H9 (cell line): Measurements from ENCODE around the gene DBN1. TPM values are rescaled to one million over a fixed set of nuclear protein-coding genes. Genes with fewer than 3 reads are reported as not detected.

ENCODE experiments used
- DNase-seq: peaks from one replicate; pipeline ENCODE4 v3.0.0-alpha.2; 2017
- H2AFZ ChIP-seq: one replicate; pipeline ENCODE4 v1.6.1; 2013; ENCODE audit warnings: mild to moderate bottlenecking, low read length, control low read depth, moderate library complexity
- H2AK5ac ChIP-seq: 2 replicates; pipeline ENCODE4 v1.6.1; 2013; ENCODE audit warnings: low read length, control low read depth, mixed read lengths; ENCODE audit not compliant: insufficient read length
- H2BK120ac ChIP-seq: one replicate; pipeline ENCODE4 v1.6.1; 2013; ENCODE audit warnings: low read depth, mild to moderate bottlenecking, low read length, control low read depth, inconsistent platforms; ENCODE audit not compliant: poor library complexity, severe bottlenecking
- H2BK12ac ChIP-seq: 2 replicates; pipeline ENCODE4 v1.6.1; 2013; ENCODE audit warnings: low read length, control low read depth, mixed read lengths, low read depth; ENCODE audit not compliant: insufficient read length
- H2BK15ac ChIP-seq: 2 replicates; pipeline ENCODE4 v1.6.1; 2013; ENCODE audit warnings: low read depth, low read length, control low read depth
- H2BK20ac ChIP-seq: one replicate; pipeline ENCODE4 v1.6.1; 2013; ENCODE audit warnings: low read depth, mild to moderate bottlenecking, low read length, control low read depth, inconsistent platforms; ENCODE audit not compliant: poor library complexity, severe bottlenecking
- H2BK5ac ChIP-seq: 2 replicates; pipeline ENCODE4 v1.6.1; 2013; ENCODE audit warnings: low read length, control low read depth, mixed read lengths; ENCODE audit not compliant: insufficient read length
- H3K14ac ChIP-seq: 2 replicates; pipeline ENCODE4 v1.6.1; 2013; ENCODE audit warnings: low read length, control low read depth; ENCODE audit not compliant: insufficient read depth
- H3K18ac ChIP-seq: 2 replicates; pipeline ENCODE4 v1.6.1; 2013; ENCODE audit warnings: low read depth, mild to moderate bottlenecking, mixed read lengths, low read length, control low read depth; ENCODE audit not compliant: insufficient read length
- H3K23ac ChIP-seq: 2 replicates; pipeline ENCODE4 v1.6.1; 2013; ENCODE audit warnings: low read length, control low read depth, mixed read lengths, low read depth; ENCODE audit not compliant: insufficient read length
- H3K23me2 ChIP-seq: 2 replicates; pipeline ENCODE4 v1.6.1; 2013; ENCODE audit warnings: low read depth, mild to moderate bottlenecking, mixed read lengths, low read length, control low read depth; ENCODE audit not compliant: insufficient read length, poor library complexity, severe bottlenecking
- H3K27ac ChIP-seq: 2 replicates; pipeline ENCODE4 v1.5.1; 2013; ENCODE audit warnings: low read length, control low read depth, mixed read lengths, low read depth; ENCODE audit not compliant: insufficient read length
- H3K27me3 ChIP-seq: 2 replicates; pipeline ENCODE4 v1.6.1; 2013; ENCODE audit warnings: low read length, control low read depth, inconsistent platforms; ENCODE audit not compliant: insufficient read depth
- H3K4ac ChIP-seq: 2 replicates; pipeline ENCODE4 v1.6.1; 2013; ENCODE audit warnings: low read depth, mild to moderate bottlenecking, control low read depth, inconsistent platforms, low read length, moderate library complexity
- H3K4me1 ChIP-seq: 2 replicates; pipeline ENCODE4 v1.6.1; 2013; ENCODE audit warnings: low read length, control low read depth, inconsistent platforms; ENCODE audit not compliant: insufficient read depth
- H3K4me2 ChIP-seq: 2 replicates; pipeline ENCODE4 v1.6.1; 2013; ENCODE audit warnings: low read length, control low read depth, mixed read lengths; ENCODE audit not compliant: insufficient read length, insufficient read depth
- H3K56ac ChIP-seq: 2 replicates; pipeline ENCODE4 v1.6.1; 2013; ENCODE audit warnings: low read depth, mild to moderate bottlenecking, mixed read lengths, low read length, control low read depth; ENCODE audit not compliant: insufficient read length
- H3K79me1 ChIP-seq: 2 replicates; pipeline ENCODE4 v1.6.1; 2013; ENCODE audit warnings: low read depth, mild to moderate bottlenecking, moderate library complexity, low read length, control low read depth, inconsistent platforms; ENCODE audit not compliant: insufficient read depth, poor library complexity, severe bottlenecking
- H3K79me2 ChIP-seq: 2 replicates; pipeline ENCODE4 v1.6.1; 2013; ENCODE audit warnings: low read length, control low read depth, inconsistent platforms; ENCODE audit not compliant: insufficient read depth
- H3K9ac ChIP-seq: 2 replicates; pipeline ENCODE4 v1.6.1; 2013; ENCODE audit warnings: low read length, control low read depth, mixed read lengths; ENCODE audit not compliant: insufficient read length; ENCODE audit errors: extremely low read depth
- H3K9me3 ChIP-seq: one replicate; pipeline ENCODE4 v1.6.1; 2013; ENCODE audit warnings: low read depth, low read length, inconsistent platforms; ENCODE audit not compliant: control insufficient read depth
- H3T11ph ChIP-seq: one replicate; pipeline ENCODE4 v1.6.1; 2013; ENCODE audit warnings: mild to moderate bottlenecking, low read length, control low read depth, inconsistent platforms
- H4K20me1 ChIP-seq: one replicate; pipeline ENCODE4 v1.6.1; 2013; ENCODE audit not compliant: control insufficient read depth, insufficient read length, insufficient read depth
- H4K5ac ChIP-seq: 2 replicates; pipeline ENCODE4 v1.6.1; 2013; ENCODE audit warnings: low read depth, mild to moderate bottlenecking, mixed read lengths, low read length, control low read depth; ENCODE audit not compliant: insufficient read length
- H4K8ac ChIP-seq: replicated peaks from 2 replicates; pipeline ENCODE4 v1.6.1; 2013; ENCODE audit warnings: low read length, control low read depth, mixed read lengths, low read depth; ENCODE audit not compliant: insufficient read length
- H4K91ac ChIP-seq: 2 replicates; pipeline ENCODE4 v1.6.1; 2013; ENCODE audit warnings: low read depth, mild to moderate bottlenecking, moderate library complexity, mixed read lengths, low read length, control low read depth; ENCODE audit not compliant: insufficient read length
- H3K27ac Mint-ChIP-seq, 3 experiments: 2 replicates in 2 of 3; 3 replicates in 1 of 3; pipeline ENCODE4 v1.8.0; 2020 to 2021; ENCODE audit warnings: mixed read lengths in 3 of 3, mild to moderate bottlenecking in 1 of 3, moderate library complexity in 1 of 3
- H3K27me3 Mint-ChIP-seq: 2 replicates; pipeline ENCODE4 v1.8.0; 2021; ENCODE audit warnings: low read depth, mild to moderate bottlenecking, moderate library complexity, mixed read lengths
- H3K36me3 Mint-ChIP-seq, 3 experiments: 2 replicates in 2 of 3; 3 replicates in 1 of 3; pipeline ENCODE4 v1.8.0; 2020 to 2021; ENCODE audit warnings: low read depth in 3 of 3, mixed read lengths in 3 of 3; ENCODE audit not compliant: insufficient read depth in 1 of 3
- H3K4me1 Mint-ChIP-seq, 2 experiments: 2 replicates each; pipeline ENCODE4 v1.8.0; 2020; ENCODE audit warnings: mixed read lengths in 2 of 2
- H3K4me3 Mint-ChIP-seq, 2 experiments: 2 replicates in 1 of 2; 3 replicates in 1 of 2; pipeline ENCODE4 v1.8.0; 2020 to 2021; ENCODE audit warnings: mild to moderate bottlenecking in 2 of 2, mixed read lengths in 2 of 2, moderate library complexity in 1 of 2
- H3K9me3 Mint-ChIP-seq, 2 experiments: 2 replicates in 1 of 2; 3 replicates in 1 of 2; pipeline ENCODE4 v1.8.0; 2020; ENCODE audit warnings: mild to moderate bottlenecking in 2 of 2, mixed read lengths in 2 of 2, moderate library complexity in 1 of 2
- WGBS: extraction: QIAGEN DNeasy Blood & Tissue Kit; methylation state at CpG from one replicate; pipeline ENCODE4 v1.1.7; 2013; ENCODE audit warnings: missing lambda C conversion rate, low lambda C conversion rate, mixed read lengths; ENCODE audit not compliant: insufficient read length; ENCODE audit errors: extremely low coverage; 5-methylcytosine and 5-hydroxymethylcytosine counted together
- total RNA-seq: library from RNA; stranded (reverse); gene quantifications from 2 replicates; pipeline ENCODE4 v1.2.1, GENCODE V29; 2021
- TF ChIP-seq, protein P1 (sequence below): fragments of 200-600 bp; sonication (generic); conservative IDR thresholded peaks from 3 replicates; pipeline ENCODE4 v1.8.0; 2021; ENCODE audit warnings: antibody characterized with exemption, mild to moderate bottlenecking

The DBN1 gene
- total RNA-seq, 1 experiment from 2014 or later: 340 TPM

DNA sequence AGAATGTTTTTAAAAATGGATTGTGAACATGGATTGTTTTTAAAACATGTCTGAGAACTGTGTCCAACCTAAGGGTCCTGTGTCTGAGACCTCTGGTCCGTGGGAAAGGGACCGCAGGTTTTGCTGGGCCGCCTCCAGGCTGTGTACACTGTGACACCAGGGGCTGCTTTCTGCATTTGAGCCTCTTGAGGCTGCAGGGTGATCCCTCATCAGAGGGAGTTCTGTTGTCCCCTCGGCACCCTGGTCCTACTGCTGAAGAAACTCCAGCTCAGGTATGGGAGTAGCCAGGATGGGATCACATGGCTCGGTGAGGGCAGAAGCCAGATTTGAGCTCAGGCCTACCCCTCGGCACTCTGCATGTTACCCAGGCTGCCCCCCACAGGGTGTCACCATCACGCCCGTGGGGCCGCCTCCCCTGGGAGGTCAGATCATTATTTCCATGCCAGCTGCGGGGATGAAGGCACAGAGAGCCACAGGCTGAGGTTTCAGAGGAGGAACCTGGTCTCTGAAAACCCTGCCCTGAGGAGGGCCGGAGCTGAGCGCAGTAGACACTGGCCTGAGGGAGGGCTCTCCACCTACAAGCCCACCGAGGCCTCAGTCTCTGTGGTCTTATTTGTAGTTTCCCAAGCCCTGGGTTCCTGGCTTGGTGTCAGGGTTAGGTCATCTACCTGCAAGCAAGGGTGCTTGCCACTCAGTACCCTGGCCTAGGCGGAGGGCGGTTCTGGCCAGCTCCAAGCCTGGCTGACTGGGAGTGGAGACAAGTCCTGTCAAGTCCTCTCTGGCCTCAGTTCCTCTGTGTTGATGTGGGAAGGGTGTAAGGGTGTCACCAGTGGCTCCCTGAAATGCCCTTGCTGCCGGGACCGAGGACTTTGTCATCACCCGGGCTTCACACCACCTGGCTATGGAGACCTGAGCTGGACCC lies 24.0 kb downstream of the DBN1 start:
- Mint-ChIP-seq H3K36me3 (peaks cover 1 to 18% (median 6%) of the 10 kb centered on the region in 3 experiments; a peak in 5 of 7 replicates), H3K4me3 (no peak overlapping the region), H3K27ac (peak overlapping the region in 1 of 3 experiments; percentile 18; a peak in 1 of 7 replicates), H3K4me1 (peaks cover 54 to 56% of the 10 kb centered on the region in 2 experiments), H3K27me3 (peaks cover 46% of the 10 kb centered on the region), H3K9me3 (no peaks in the 10 kb centered on the region)
- Histone ChIP-seq H3K9me3 (no peaks in the 10 kb centered on the region), H3K79me2 (no peaks in the 10 kb centered on the region), H4K8ac (no peak overlapping the region), H3K23ac (no peak overlapping the region), H4K91ac (no peak overlapping the region), H3T11ph (no peak overlapping the region), H3K18ac (no peak overlapping the region), H2BK20ac (no peak overlapping the region), H3K23me2 (peaks cover 13% of the 10 kb centered on the region), H2BK120ac (no peak overlapping the region), H2AFZ (no peak overlapping the region), H3K4me1 (no peaks in the 10 kb centered on the region; the same call in 1 of the 2 replicates), H4K5ac (no peak overlapping the region), H2BK15ac (no peak overlapping the region), H3K14ac (no peak overlapping the region), H2BK5ac (no peak overlapping the region), H3K4ac (no peak overlapping the region), H3K9ac (no peak overlapping the region), H3K27me3 (peaks cover 4% of the 10 kb centered on the region; the same call in 1 of the 2 replicates), H3K4me2 (no peak overlapping the region), H2AK5ac (no peak overlapping the region), H4K20me1 (no peaks in the 10 kb centered on the region), H2BK12ac (no peak overlapping the region), H3K79me1 (no peaks in the 10 kb centered on the region), H3K27ac (no peak overlapping the region), H3K56ac (no peak overlapping the region)
- no CpG with 5 or more reads among the region's 18 CpGs for WGBS
- TF ChIP-seq, protein P1, sequence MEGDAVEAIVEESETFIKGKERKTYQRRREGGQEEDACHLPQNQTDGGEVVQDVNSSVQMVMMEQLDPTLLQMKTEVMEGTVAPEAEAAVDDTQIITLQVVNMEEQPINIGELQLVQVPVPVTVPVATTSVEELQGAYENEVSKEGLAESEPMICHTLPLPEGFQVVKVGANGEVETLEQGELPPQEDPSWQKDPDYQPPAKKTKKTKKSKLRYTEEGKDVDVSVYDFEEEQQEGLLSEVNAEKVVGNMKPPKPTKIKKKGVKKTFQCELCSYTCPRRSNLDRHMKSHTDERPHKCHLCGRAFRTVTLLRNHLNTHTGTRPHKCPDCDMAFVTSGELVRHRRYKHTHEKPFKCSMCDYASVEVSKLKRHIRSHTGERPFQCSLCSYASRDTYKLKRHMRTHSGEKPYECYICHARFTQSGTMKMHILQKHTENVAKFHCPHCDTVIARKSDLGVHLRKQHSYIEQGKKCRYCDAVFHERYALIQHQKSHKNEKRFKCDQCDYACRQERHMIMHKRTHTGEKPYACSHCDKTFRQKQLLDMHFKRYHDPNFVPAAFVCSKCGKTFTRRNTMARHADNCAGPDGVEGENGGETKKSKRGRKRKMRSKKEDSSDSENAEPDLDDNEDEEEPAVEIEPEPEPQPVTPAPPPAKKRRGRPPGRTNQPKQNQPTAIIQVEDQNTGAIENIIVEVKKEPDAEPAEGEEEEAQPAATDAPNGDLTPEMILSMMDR: no peak
- no peak for DNase-seq
